NCI-H82 (cell line): Measurements from ENCODE around the gene TMEM14C.
A peak's percentile ranks its signal among the peaks of the same experiment; 100 is the strongest.

Source experiments
- DNase-seq: peaks from one replicate; lab custom pipeline; 2025; lab: John Stamatoyannopoulos, UW

Gene TMEM14C

DNA sequence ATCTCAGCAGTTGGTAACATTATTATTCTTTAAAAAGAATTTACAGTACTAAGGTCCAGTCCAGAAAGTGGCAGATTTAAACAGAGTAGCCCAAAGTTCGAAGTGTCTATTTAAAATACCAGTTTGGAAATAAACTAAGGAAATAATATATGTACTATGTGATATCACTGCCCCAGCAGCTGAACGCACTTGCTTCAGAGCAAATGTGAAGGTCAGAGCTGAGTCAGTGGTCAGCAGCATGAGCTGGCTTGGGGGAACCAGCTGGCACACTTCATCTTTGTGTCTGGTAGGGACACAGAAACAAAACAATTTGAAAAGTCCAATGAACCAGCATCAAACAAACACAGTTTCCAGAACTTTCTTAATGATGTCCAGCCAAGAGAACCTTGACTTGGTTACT, 40.1 kb downstream of the TMEM14C start:
- no peak for DNase-seq

DNA sequence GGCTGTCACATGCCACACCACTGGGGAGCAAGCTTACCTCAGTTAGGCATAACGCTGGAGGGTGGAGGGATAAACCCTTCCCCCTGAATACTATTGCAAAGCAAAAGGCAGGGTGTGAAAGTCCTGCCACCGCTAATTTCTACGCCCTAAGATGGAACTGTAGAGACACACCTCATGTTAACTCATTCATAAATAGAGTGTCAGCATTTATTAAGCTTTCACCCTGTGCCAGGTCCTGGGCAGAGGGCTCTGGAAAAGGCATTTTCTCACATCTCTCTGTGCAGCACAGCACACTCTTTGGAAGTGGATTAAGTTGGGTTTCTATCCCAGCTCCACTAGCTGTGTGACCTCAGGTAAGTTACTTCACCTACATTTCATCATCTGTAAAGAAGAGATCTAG, 46.5 kb downstream of the TMEM14C start:
- DNase-seq = no peak

DNA sequence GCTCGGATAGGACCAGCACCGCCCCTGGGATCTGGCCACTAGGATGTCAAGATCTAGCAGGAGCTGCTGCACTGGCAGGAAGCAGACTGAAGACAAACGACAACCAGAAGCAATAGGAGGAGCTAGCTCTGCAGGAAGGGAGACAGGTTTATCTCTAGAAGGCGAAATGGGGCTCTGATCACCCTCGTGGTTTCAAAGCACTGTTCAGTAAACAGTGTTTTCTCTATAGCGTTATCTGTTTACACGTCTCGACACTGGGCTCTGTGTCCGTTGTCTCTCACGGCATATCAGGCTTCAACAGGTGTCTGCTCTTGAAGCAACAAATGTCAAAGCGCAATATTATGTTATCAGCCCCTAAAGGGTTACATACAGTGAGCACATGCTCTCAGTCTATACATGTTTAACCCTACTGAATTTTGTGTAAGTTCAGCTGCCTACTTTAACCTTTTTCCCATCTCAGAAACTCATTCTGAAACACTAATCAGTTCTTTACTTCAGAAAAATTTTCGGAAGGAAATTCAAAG, 48.6 kb downstream of the TMEM14C start:
- no peak for DNase-seq

DNA sequence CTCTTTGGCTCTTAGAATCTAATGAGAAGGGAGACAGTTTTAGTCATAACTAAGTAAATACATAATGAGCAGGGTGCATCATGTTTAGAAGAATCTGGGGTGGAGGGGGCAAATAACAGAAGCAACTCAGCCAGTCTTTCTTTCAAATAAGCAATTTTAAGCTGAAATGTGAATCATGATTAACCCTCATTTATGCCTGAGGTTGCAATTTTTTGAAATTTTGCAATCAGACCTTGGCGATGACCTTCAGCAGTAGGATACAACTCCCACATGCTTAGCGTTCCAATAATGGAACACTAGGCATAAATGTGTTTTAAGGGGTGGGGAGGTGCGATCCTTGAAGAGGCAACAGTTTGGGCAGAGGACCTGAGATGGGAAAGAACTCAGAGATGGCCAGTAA, 55.4 kb downstream of the TMEM14C start:
- no peak for DNase-seq

DNA sequence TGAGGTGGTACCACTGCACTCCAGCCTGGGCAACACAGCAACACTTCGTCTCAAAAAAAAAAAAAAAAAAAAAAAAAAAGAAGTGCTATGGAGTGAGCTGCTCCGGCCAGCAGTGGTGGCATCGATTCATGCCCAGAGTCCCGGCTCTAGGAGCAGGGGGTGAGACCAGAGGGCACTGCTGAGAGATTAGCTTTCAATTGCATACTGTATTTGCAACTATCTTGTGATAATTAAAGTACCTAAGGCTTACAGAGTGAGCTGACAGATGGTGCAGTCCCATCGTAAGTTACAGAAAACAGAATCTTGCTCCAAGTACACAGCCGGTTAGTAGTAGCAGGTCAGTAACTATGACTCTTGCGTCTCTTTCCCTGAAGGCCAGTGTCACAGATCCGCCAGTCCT, 56.2 kb downstream of the TMEM14C start:
- peak; percentile 70 for DNase-seq
